Cardiac muscle cell (in vitro differentiated cells and primary cell): ENCODE data around the gene LRIF1. TPM values are rescaled to one million over a fixed set of nuclear protein-coding genes. Genes with fewer than 3 reads are reported as not detected.

Experiments
- DNase-seq, 2 donors: peaks; one replicate each; pipeline versions ENCODE4 v3.0.0 to v3.0.0-alpha.2; 2010 to 2017; ENCODE audit warnings: low read depth in 1 of 2, low spot score in 1 of 2
- H3K27ac ChIP-seq: fragments of 200-600 bp; sonication (generic); 2 replicates; pipeline ENCODE4 v1.5.1; 2016
- H3K27me3 ChIP-seq: fragments of 200-600 bp; sonication (generic); 2 replicates; pipeline ENCODE4 v1.6.0; 2016; ENCODE audit warnings: control low read depth
- H3K36me3 ChIP-seq: fragments of 200-600 bp; sonication (generic); 2 replicates; pipeline ENCODE4 v1.5.1; 2016; ENCODE audit warnings: control low read depth
- H3K4me1 ChIP-seq: fragments of 200-600 bp; sonication (generic); 2 replicates; pipeline ENCODE4 v1.8.1; 2017; ENCODE audit warnings: low read depth, mild to moderate bottlenecking, mixed run types
- H3K4me3 ChIP-seq: fragments of 200-600 bp; sonication (generic); 2 replicates; pipeline ENCODE4 v1.5.1; 2016; ENCODE audit warnings: mild to moderate bottlenecking
- H3K9me3 ChIP-seq: fragments of 200-600 bp; sonication (generic); 2 replicates; pipeline ENCODE4 v1.5.1; 2017; ENCODE audit warnings: low read depth, mild to moderate bottlenecking, control low read depth
- polyA plus RNA-seq: library from polyadenylated mRNA; unstranded; fragments of >200 nt; fragmentation: Nextera tagmentation; extraction: Ambion mirVana; gene quantifications from 2 replicates; pipeline ENCODE4 v1.2.1, GENCODE V29; 2016
- total RNA-seq: library from RNA; depleted of rRNA; stranded (reverse); fragments of >200 nt; gene quantifications from 2 replicates; pipeline ENCODE4 v1.2.3, GENCODE V29; 2016
- TF ChIP-seq, protein P1 (sequence below): IDR thresholded peaks from 2 replicates; pipeline ENCODE4 v1.5.1; 2012; ENCODE audit warnings: low read depth, mild to moderate bottlenecking, low read length

Gene LRIF1
- total and polyA plus RNA-seq, 2 experiments from 2014 or later = 6.9 to 13.8 TPM

DNA sequence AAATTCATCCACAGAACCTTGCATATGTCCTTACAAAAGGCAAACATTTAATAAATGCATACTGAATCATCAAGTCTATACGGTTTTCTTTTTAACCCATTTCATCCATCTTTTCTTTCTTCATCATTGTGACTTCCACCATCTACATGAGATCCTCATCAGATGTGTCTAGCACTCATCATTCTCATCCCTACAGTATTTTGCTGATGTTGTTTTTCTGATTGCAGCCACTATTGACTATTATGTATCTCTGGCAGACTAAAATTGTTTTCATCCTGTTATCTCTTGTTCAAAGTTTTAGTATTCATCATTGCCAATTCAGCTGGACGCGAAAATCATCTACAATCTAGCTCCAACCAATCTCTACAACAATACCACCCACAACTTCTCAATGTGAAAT, 5.9 kb downstream of the LRIF1 start:
- TF ChIP-seq, protein P1, sequence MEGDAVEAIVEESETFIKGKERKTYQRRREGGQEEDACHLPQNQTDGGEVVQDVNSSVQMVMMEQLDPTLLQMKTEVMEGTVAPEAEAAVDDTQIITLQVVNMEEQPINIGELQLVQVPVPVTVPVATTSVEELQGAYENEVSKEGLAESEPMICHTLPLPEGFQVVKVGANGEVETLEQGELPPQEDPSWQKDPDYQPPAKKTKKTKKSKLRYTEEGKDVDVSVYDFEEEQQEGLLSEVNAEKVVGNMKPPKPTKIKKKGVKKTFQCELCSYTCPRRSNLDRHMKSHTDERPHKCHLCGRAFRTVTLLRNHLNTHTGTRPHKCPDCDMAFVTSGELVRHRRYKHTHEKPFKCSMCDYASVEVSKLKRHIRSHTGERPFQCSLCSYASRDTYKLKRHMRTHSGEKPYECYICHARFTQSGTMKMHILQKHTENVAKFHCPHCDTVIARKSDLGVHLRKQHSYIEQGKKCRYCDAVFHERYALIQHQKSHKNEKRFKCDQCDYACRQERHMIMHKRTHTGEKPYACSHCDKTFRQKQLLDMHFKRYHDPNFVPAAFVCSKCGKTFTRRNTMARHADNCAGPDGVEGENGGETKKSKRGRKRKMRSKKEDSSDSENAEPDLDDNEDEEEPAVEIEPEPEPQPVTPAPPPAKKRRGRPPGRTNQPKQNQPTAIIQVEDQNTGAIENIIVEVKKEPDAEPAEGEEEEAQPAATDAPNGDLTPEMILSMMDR = no peak
- Histone ChIP-seq H3K4me1 (peaks cover 6% of the 10 kb centered on the region), H3K4me3 (no peak overlapping the region), H3K27ac (no peak overlapping the region), H3K27me3 (no peaks in the 10 kb centered on the region), H3K9me3 (no peaks in the 10 kb centered on the region), H3K36me3 (no peaks in the 10 kb centered on the region)
- no peak for DNase-seq

GRCh38 chr1:110956586-110956985, 7.1 kb downstream of the LRIF1 start:
- TF ChIP-seq, protein P1 = no peak
- Histone ChIP-seq H3K27me3 (no peaks in the 10 kb centered on the region), H3K4me1 (no peaks in the 10 kb centered on the region), H3K36me3 (no peaks in the 10 kb centered on the region), H3K4me3 (no peak overlapping the region), H3K9me3 (no peaks in the 10 kb centered on the region), H3K27ac (no peak overlapping the region)
- DNase-seq = no peak

GRCh38 chr1:110953031-110953430, 10.7 kb downstream of the LRIF1 start:
- H3K4me1 ChIP-seq = no peaks in the 10 kb centered on the region
- no peaks in the 10 kb centered on the region for H3K36me3 ChIP-seq
- TF ChIP-seq, protein P1 = no peak
- H3K4me3 ChIP-seq = no peak overlapping the region
- no peak for DNase-seq
- H3K27ac ChIP-seq = no peak overlapping the region
- H3K9me3 ChIP-seq = no peaks in the 10 kb centered on the region
- no peaks in the 10 kb centered on the region for H3K27me3 ChIP-seq

DNA sequence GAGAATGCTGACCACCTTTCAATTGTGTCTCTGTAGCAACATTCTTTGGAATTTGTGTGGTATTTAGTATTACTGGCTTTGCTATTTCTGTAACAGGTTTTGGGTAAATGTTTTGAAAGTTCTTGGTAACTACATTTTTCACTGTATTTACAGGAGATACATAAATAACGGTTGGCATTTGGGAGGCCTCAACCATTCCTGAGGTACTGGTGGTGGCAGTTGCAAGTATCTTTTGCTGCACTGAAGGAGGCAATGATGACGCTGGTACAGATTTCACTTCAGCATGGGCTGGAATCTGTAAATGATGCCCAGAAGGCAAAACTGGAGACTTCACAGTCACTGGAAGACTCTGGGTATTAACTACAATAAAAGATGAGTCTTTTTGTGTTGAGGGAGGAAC, 11.7 kb downstream of the LRIF1 start:
- Histone ChIP-seq H3K4me1 (no peaks in the 10 kb centered on the region), H3K36me3 (no peaks in the 10 kb centered on the region), H3K27me3 (no peaks in the 10 kb centered on the region), H3K27ac (no peak overlapping the region), H3K4me3 (no peak overlapping the region), H3K9me3 (no peaks in the 10 kb centered on the region)
- TF ChIP-seq, protein P1 = no peak
- DNase-seq = no peak

- Histone ChIP-seq H3K4me1 (no peaks in the 10 kb centered on the region), H3K27me3 (no peaks in the 10 kb centered on the region), H3K9me3 (no peaks in the 10 kb centered on the region), H3K27ac (no peak overlapping the region), H3K4me3 (no peak overlapping the region), H3K36me3 (no peaks in the 10 kb centered on the region)
- DNase-seq = no peak
- TF ChIP-seq, protein P1 = no peak
Measured at GRCh38 chr1:110951161-110951560, 12.6 kb downstream of the LRIF1 start.
